HG02623 (cell line): Measurements from ENCODE around the gene STAT1.

Experiments
- ATAC-seq: cut with Tn5 transposase; IDR thresholded peaks from one replicate; pipeline ENCODE4 v1.9.1; 2021; ENCODE audit warnings: moderate library complexity; ENCODE audit not compliant: unreplicated experiment

STAT1 gene

DNA sequence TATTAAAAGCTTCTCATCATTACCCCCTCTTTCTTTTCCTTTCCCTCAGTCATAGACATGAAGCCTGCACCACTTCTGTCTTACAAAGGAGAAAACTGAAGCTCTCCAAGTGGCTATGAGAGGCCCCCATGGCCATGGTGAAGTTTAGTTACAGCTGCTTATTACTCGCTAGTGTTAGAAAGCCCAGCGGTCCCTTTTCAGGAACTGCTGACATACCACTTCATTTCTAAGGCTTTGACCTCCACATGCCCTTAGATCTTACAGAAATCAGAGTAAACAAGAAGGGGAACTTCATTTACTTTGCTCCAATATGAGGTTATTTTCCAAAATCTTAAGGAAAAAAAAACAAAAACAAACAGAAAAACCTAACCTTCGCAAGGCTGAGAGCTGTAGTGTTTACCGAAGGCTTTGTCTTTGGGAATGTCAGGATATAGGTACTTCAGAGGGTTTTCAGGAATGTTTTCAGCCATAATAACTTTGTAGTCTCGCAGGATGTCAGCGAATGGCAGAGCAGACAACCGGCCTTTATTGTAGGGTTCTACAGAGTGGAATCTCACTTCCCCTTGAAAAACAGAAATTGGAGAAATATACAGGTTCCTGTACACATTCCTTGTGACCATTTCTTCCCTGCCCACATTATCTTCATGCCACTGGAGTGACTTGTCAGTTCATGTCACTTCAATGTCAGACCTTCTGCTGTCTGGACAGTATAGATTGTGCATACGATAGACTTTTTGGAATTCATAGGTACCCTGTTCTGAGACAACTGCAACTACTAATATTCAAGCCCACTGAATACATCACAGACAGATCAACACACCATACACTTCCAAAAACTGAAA lies 18.8 kb upstream of the STAT1 start:
- ATAC-seq, result no peak

GRCh38 chr2:191031256-191031655 lies 17.3 kb upstream of the STAT1 start:
- ATAC-seq, result no peak

GRCh38 chr2:191030521-191031154 lies 16.7 kb upstream of the STAT1 start:
- ATAC-seq, result peak; percentile 88

DNA sequence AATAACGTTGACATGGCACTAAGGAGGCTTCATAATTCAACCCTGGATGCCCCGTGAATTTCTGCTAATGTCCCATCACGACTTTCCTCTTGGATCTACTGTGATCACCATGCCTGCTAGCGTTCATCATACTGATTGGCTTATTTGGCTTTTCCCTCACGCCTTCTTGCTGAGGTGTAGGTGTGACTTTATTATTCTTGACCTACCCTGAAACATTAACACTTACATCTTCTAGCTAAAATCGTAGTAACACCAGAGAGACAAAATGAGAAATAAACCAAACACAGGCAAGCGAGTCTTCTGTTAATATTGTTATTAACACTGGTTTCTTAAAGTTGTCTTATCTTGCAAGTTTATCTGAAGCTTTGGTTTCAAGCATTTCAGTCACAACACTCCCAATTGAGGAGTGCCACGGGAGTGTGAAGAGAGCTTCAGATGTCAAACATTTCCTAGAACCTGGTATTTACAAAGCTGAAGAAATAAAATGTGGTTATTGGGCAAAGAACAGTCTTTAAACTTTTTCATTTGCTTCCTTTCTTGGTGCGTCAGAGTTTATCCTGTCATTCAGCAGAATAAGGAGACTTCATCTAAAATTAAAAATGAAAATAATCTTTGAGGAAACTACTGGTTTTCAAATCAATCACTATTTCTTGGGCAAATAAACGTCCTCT lies 15.4 kb upstream of the STAT1 start:
- ATAC-seq, result no peak

GRCh38 chr2:191026377-191026776 lies 12.4 kb upstream of the STAT1 start:
- no peak for ATAC-seq

DNA sequence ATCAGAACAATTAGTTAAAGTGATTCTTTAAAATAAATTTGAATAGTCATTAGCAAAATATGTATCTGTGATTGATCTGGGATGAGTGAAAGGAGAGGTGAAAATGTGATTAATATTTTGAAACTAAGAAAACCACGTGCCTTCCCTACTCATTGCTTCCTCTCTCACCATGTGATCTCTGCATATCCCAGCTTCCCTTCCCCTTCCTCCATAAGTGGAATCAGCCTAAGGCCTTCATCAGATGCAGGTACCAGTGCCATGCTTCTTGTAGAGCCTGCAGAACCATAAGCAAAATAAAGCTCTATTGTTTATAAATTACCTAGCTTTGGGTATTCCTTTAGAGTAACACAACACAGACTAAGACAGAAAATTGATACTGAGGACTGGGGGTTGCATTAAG lies 11.2 kb upstream of the STAT1 start:
- ATAC-seq, result no peak

DNA sequence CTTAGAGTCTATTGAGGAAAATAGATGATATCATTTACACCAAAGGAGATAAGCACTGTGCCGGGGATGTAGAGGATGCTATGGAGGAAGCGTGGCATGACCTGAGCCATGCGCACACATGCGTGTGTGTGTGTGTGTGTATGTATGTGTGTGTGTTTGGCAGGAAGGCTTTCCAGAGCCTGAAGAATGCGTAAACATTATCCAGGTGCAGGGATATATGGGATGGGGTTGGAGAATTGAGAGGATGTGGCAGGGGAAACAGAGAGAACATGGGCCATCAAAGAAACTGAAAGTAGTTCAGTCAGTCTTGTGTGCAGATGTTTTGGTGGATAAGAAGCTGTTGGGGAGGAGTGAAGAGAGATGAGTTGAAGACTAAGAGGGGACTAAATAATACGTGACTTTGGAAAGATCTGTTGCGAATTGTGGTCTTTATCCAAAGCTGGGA lies 9.3 kb upstream of the STAT1 start:
- no peak for ATAC-seq

DNA sequence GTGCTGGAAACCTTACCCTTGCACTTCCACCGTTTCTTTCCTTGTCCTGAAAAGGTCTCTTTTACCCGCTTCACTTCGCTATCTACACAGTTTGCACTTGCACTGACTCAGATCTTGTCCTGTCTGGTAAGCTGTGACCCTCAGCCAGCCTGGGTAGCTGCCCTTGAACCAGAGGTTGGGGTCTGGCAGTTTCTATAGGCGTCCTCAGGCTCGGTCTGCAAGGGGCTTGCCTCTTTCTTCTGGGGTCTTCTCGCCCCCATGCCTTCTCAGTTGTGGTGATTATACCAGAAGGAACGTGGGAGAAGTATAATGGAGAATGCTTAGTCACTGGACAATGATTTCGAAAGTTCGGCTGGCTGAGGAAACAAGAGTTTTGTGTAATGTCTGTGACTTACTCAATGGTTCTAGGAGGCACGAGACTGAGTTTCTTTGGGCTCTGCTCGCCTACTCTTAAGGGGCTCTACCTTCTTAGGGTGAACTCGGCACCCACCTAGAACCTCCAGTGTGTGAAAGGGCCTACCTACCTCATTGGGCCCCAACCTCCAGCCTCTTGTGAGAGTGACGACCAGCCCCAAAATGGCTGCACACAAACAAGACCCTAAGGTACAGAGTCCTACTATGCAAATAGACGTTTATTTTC lies 6.9 kb upstream of the STAT1 start:
- peak; percentile 11 for ATAC-seq

DNA sequence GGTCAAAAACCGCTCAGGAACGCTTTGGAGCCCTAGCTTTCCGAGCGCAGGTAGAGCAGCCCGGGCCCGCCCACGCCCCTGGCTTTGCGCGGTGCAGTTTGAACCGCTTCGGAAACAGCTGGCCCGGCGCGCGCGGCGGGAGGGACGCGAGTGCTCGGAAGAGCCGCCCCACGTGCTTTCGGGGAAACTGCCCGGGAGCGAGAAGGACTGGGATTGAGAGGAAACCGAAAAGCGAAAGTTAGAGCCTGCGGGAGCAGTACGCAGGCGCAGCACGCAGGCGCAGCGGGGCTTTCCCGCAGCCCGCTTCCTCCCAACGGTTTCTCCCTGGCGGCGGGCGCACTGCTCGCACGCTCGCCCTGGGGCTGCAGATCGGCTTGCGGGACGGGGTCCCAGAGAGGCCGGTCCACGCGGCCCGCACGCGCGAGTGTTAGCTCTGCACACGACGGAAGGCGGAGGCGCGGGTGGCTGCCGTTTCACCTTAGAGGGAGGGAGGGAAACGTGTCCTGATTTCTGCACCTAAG lies 6.3 kb upstream of the STAT1 start:
- peak; percentile 63 for ATAC-seq

DNA sequence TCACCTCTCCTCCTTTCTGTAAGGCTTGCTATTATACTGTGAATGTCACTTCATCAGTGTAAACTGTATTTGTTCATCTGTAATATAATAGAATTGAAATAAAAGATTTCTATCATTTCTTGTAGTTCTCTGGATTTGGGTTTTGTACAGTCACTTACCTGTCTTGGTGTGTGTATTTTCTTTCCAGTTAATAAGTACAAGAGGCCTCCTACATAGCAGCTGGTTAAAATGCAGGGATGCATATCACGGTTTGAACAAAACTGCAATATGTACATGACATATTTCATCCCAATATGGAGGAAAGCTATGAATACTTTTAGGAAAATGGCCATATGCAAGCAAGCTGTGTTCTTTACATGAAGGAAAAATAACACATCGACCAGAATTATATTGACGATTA lies 5.4 kb upstream of the STAT1 start:
- no peak for ATAC-seq

- no peak for ATAC-seq
Observed at GRCh38 chr2:191018643-191019119, 4.7 kb upstream of the STAT1 start.

DNA sequence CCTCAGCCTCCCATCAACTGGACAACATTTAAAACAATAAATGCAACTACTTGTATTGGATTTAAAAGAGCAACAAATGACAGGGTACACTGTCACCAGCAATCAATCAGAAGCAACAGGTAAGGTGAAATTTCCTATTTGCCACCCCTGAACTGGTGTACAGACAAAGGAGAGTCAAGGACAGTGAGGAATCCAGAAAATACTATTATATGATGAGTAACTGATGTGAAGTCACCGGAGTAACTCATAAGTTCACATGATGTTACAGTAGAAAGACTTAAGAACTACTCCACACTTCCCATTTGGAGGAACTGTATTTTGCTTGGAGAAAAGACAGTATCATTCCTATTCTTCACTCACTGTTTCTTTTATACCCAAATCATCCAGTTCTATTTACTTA lies 4.1 kb upstream of the STAT1 start:
- no peak for ATAC-seq

- ATAC-seq, result no peak
Observed at GRCh38 chr2:191015831-191016230, 1.9 kb upstream of the STAT1 start.

- ATAC-seq, result no peak
Observed at GRCh38 chr2:191015239-191015638, 1.3 kb upstream of the STAT1 start.

DNA sequence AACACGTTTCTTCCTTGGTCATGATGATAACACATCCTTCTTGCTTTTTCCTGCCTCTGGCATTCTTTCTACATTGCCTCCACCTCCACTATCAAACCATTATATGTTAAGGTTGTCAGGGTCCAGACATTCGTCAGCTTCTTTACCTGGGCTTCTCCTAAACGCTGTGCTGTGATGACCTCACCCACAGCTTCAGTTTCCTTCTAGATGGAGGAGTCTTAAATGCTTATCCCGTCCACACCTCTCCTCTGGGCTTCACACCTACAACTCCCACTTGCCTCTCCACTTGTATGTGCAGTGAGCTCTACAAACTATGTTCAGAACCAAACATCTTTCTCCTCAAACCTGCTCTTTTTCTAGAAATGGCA lies 666 bp upstream of the STAT1 start:
- no peak for ATAC-seq

DNA sequence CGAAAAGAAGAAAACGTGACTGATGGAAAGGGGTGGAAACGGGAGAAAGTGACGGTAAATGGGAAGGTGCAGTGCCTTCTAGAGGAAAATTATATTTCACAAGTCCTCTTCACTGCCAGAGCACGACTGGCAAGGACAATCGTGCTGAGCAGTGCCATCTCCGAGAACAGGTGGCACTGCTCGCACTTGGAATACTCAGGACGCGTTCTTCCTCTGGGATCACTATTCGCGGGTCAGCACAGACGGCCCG lies 364 bp downstream of the STAT1 start:
- no peak for ATAC-seq

DNA sequence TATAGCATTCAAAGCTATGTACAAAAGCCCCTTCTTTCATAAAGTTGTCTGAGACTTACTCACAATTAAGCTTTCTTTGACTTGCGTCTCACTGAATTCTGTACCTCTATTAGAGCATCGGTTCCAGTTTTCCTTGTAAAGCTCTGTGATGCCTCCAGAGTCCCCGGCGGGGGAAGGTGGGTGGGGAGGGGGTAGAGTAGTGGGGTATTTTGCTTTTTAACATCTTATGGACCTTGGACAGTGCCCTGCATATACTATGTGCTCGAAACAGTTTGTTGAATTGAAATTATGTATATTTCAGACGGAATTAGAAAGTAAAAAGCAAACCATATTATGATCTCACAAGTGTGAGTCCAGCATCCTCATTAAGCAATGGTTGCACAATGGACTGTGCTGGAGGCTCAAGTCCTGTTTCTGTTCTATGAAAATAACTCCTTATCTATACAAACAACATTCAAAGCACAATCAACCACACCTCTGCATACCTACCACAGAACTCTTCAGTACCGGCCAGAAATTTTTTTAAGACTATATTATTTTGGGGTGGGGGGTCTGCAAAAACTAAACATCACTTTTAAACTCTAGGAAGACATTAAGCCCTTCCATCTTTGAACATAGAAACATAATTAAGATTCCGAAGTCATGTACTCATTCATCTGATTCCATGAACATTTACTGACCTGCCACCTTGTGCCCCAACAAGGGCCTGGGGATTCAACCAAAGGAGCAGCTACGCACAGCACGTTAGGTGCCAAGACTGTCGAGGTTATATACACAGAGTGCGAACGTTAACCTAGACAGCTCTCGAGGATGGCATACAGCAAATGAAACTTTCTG lies 908 bp downstream of the STAT1 start:
- no peak for ATAC-seq

- no peak for ATAC-seq
Observed at GRCh38 chr2:191012346-191012745, 1.6 kb downstream of the STAT1 start.

- no peak for ATAC-seq
Observed at GRCh38 chr2:191010887-191011885, 2.8 kb downstream of the STAT1 start.
